Neural cell (in vitro differentiated cells): ENCODE results near the gene FAM107B.

Source experiments
- EP300 ChIP-seq: fragments of 450-650 bp; conservative IDR thresholded peaks from 2 replicates; pipeline ENCODE4 v1.6.1; 2014; ENCODE audit warnings: antibody characterized with exemption, mild to moderate bottlenecking, moderate library complexity; ENCODE audit not compliant: poor library complexity, severe bottlenecking
- EZH2 ChIP-seq: fragments of 200-600, 300-800 bp; shearing (Covaris generic), sonication (generic); IDR thresholded peaks from 2 replicates; pipeline ENCODE4 v1.6.1; 2014; ENCODE audit warnings: antibody characterized with exemption, low read length, borderline replicate concordance, mild to moderate bottlenecking; ENCODE audit not compliant: insufficient read depth, poor library complexity, severe bottlenecking
- MXI1 ChIP-seq: fragments of 450-650 bp; conservative IDR thresholded peaks from 2 replicates; pipeline ENCODE4 v1.6.1; 2014; ENCODE audit warnings: antibody characterized with exemption, mild to moderate bottlenecking; ENCODE audit not compliant: poor library complexity, severe bottlenecking
- POLR2AphosphoS5 ChIP-seq: IDR thresholded peaks from 2 replicates; pipeline ENCODE4 v1.6.1; 2012
- RAD21 ChIP-seq: fragments of 450-650 bp; conservative IDR thresholded peaks from 2 replicates; pipeline ENCODE4 v1.6.1; 2014; ENCODE audit warnings: antibody characterized with exemption, mild to moderate bottlenecking, moderate library complexity
- TAF1 ChIP-seq: IDR thresholded peaks from 2 replicates; pipeline ENCODE4 v1.6.1; 2012; ENCODE audit warnings: low read depth
- TF ChIP-seq, protein P1 (sequence below): IDR thresholded peaks from 2 replicates; pipeline ENCODE4 v1.6.1; 2012; ENCODE audit warnings: borderline replicate concordance
- TF ChIP-seq, protein P2 (sequence below): fragments of 450-650 bp; IDR thresholded peaks from 2 replicates; pipeline ENCODE4 v1.5.1; 2014; ENCODE audit warnings: antibody characterized with exemption, mild to moderate bottlenecking, moderate library complexity; ENCODE audit not compliant: poor library complexity, severe bottlenecking

DNA sequence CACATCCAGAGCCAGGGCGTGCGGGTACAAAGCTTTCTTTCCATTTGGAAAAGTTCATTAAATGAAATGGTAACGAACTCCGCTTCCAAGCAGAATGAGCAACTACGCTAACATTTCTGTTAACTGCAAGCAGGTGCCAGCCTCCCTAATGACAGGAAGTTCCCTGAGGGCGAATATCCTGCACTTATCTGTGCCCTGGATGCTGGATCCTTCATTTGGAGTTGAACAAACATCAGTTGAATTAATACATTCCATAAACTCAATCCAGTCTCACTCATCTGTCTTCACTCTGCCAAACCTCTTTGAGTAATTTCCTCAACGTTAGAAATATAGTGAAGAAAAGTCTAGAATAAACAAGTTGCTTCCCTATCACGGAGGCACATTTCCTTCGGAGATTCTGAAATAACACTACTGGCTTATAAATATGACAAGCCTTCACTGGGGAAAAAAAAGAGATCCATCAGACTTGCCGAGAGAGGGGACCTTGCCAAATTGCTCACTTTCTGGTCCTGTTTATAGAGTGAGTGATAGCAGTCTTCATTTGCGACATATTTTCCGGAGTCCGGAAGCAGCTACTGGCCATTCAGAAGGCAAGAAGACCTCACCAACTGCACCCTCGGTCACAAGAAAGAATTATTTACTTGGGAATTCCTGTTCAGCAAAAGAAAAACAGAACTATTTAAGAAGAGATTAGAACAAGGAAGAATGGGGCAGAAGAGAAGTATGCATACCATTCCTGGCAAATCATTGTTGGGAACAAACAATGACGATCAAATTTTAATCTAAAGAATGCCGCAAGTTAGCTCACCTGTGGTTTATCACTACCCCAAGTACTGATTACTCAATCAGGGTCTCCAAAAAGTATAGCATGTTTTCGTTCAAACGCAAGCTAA is 196.4 kb downstream of the FAM107B start:
- TF ChIP-seq, protein P1, sequence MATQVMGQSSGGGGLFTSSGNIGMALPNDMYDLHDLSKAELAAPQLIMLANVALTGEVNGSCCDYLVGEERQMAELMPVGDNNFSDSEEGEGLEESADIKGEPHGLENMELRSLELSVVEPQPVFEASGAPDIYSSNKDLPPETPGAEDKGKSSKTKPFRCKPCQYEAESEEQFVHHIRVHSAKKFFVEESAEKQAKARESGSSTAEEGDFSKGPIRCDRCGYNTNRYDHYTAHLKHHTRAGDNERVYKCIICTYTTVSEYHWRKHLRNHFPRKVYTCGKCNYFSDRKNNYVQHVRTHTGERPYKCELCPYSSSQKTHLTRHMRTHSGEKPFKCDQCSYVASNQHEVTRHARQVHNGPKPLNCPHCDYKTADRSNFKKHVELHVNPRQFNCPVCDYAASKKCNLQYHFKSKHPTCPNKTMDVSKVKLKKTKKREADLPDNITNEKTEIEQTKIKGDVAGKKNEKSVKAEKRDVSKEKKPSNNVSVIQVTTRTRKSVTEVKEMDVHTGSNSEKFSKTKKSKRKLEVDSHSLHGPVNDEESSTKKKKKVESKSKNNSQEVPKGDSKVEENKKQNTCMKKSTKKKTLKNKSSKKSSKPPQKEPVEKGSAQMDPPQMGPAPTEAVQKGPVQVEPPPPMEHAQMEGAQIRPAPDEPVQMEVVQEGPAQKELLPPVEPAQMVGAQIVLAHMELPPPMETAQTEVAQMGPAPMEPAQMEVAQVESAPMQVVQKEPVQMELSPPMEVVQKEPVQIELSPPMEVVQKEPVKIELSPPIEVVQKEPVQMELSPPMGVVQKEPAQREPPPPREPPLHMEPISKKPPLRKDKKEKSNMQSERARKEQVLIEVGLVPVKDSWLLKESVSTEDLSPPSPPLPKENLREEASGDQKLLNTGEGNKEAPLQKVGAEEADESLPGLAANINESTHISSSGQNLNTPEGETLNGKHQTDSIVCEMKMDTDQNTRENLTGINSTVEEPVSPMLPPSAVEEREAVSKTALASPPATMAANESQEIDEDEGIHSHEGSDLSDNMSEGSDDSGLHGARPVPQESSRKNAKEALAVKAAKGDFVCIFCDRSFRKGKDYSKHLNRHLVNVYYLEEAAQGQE, result no peak
- TF ChIP-seq EZH2 (no peak), EP300 (no peak), POLR2AphosphoS5 (no peak), TAF1 (no peak), MXI1 (no peak), RAD21 (no peak)
- TF ChIP-seq, protein P2, sequence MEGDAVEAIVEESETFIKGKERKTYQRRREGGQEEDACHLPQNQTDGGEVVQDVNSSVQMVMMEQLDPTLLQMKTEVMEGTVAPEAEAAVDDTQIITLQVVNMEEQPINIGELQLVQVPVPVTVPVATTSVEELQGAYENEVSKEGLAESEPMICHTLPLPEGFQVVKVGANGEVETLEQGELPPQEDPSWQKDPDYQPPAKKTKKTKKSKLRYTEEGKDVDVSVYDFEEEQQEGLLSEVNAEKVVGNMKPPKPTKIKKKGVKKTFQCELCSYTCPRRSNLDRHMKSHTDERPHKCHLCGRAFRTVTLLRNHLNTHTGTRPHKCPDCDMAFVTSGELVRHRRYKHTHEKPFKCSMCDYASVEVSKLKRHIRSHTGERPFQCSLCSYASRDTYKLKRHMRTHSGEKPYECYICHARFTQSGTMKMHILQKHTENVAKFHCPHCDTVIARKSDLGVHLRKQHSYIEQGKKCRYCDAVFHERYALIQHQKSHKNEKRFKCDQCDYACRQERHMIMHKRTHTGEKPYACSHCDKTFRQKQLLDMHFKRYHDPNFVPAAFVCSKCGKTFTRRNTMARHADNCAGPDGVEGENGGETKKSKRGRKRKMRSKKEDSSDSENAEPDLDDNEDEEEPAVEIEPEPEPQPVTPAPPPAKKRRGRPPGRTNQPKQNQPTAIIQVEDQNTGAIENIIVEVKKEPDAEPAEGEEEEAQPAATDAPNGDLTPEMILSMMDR, result no peak
